Medulla oblongata (tissue), 1 donor: ENCODE measurements around the gene S100A8.
"Not testable (repeated sequence)": the region's sequence is repeated elsewhere in the genome, so short reads cannot be mapped to it uniquely, and the experiment has no call there.

Source experiments
- DNase-seq: peaks from one replicate; pipeline ENCODE4 v3.0.0-alpha.2; 2015; ENCODE audit errors: extremely low spot score

S100A8 gene

DNA sequence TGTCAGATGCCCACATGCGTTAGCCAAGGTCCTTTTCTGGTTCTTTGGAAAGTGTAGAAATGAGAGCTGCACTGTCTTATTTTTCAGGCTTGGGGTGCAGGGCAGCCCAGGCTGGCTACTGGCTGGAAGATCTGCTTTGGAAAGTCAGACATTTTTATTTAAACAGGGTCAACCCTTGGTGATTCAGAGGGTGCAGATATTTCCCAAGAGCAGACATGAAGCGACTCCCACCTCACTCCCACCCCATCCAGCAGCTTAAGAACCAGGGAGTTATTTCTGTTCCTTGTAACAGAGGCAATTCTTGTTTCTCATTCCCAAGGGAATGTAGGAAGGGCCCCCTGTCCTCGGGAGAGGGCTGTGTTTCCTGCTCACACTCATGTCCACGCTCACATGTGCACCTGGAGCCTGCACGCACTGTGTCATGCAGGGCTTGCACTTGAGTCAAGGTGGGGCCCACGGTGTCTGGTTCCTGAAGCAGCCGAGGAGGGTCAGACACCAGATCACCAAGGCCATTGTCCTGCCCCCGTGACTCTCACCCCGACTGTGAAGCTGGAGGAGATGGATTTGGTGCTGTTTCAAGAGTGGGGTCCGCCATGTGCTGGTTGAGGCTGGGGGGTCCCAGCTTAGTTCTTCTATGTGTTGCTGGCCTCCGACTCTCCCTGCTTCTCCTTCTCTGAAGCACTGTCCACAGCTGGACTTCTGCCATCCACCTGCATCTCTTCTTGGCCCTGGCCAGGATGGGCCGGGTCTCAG, 26.4 kb upstream of the S100A8 start:
- no peak for DNase-seq

DNA sequence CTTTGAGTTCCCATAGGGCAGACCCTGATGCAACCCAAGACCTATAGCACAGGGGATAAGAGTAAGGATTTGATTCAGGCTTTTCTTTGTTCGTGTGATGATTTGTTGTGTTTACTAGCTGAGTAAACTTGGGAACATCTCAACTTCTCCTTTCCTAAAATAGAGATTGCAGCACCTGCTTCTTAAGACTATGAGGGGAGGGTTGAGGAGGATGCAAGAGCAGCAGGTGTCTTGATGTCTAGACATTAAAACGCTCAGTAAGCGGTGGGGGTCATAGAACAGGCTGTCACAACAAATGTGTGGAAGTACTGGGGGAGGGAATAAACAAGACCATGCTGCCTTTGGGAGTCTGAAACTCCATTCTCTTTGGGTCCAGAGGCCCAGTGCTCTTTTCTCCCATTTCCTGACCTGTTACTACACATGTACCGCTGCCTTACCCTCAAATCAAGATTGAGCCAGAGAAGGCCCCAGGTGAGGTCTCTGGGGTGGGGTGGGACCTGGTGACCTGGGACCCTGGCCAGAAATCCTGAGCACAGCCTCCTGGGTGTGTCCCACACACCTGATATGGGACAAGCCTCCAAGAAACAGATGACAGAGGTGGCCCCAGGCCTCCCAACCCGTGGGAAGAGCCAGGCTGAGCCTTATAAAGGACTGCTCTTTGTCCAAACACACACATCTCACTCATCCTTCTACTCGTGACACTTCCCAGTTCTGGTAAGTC, 25.1 kb upstream of the S100A8 start, which contains the start of gene S100A7A:
TSS of gene S100A7A (plus strand) at position 671 of the 721 bp plus-strand sequence. CDS start 1,563 bp downstream, outside the sequence.
- no peak for DNase-seq

DNA sequence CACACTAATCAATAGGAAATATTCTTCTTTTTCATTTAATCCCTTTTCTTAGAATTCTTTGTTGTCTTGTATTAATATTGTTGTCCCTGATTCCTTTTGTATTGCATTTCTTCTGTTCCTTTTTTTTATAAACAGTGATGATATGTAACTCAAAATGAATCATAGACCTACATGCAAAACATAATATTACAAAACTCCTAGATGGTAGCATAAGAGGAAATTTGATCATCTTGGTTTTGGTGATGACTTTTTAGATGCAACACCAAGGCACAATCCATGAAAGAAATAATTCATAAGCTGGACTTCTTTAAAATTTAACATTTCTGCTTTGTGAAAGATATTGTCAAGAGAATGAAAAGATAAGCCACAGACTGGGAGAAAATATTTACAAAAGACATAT, 23.1 kb upstream of the S100A8 start:
- DNase-seq: not testable (repeated sequence)

DNA sequence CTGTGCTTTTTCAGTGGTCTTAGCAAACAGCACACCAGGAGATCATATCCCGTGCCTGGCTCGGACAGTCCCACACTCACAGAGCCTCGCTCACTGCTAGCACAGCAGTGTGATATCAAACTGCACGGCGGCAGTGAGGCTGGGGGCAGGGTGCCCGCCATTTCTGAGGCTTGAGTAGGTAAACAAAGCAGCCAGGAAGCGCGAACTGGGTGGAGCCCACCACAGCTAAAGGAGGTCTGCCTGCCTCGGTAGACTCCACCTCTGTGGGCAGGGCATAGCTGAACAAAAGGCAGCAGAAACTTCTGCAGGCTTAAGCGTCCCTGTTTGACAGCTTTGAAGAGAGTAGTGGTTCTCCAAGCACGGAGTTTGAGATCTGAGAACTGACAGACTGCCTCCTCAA, 16.4 kb upstream of the S100A8 start:
- not testable (repeated sequence) for DNase-seq

DNA sequence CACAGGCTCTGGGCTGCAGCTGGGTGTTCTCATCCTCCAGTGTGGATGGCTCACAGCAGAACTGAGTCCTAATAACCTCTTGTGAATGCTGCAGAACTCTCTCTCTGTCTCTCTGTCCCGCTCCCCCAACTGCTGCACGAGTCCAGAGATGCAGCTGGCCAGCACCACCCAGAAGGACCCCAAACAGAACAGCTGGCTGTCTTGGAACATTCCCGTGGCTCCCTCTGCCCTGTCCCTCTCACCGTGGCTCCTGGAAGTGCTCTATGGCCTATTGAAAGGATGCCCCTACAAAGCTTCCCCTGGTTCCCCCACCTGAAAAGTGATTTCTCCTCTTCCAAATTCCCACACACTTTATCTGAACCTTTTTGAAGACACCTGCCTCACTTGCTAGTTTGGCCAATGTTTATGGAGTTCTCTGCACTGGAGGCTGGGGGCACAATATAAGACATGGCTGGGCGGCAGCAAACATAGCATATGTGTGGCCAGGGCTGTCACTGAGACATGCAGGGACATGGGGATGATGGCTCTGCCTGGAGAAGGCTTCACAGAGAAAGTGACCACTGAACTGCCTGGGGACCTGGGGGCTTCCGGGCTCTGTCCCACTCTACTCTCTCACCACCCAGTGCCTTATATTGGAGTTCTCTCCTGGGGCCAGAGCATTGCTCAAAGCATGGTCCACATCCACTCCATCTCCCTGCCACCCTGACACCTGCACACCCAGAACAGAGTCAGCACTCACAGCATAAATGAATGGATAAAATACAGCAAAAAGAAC, 15.1 kb upstream of the S100A8 start:
- DNase-seq: not testable (repeated sequence)

DNA sequence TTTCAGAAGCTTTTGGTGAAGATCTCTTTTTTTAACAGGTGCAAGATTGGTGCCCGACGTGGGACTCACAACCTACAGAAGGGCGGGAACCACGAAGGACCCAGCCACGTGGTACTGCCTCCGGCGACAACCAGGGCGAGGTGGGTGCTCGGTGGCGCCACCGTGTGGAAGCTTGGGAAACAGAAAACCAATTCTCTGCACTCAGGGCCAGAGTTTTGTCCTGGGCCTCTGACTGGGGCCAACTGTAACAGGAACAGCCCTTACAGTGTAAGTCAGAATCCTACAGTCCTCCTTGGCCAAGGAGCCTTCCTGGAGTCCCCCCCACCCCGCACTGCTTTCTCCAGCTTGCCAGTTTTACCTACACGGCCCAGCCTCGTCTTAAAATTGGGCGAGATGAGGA, 13.9 kb upstream of the S100A8 start:
- DNase-seq: peak; percentile 3

DNA sequence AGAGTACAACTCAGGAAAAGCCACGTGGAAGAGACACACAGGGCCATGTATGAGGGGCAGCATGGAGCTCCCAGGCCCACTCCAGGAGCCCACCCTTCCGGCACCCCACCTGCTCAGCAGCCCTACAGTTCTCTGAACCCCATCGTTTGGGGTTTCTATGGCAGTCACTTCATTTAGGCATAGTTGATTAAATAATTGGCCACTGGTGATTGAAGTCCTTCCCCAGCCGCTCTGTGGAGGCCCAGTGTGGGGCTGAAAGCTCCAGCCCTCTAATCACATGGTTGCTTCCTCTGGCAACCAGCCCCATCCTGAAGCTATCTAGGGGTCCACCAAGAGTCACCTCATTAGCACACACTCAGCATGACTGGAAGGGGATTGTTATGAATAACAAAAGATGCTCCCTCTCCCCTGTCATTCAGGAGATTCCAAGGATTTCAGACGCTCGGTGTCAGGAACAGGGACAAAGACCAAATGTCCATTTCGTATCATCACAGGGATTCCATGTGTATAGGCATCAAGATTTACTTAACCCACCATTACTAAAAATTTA, 13.3 kb upstream of the S100A8 start:
- no peak for DNase-seq

DNA sequence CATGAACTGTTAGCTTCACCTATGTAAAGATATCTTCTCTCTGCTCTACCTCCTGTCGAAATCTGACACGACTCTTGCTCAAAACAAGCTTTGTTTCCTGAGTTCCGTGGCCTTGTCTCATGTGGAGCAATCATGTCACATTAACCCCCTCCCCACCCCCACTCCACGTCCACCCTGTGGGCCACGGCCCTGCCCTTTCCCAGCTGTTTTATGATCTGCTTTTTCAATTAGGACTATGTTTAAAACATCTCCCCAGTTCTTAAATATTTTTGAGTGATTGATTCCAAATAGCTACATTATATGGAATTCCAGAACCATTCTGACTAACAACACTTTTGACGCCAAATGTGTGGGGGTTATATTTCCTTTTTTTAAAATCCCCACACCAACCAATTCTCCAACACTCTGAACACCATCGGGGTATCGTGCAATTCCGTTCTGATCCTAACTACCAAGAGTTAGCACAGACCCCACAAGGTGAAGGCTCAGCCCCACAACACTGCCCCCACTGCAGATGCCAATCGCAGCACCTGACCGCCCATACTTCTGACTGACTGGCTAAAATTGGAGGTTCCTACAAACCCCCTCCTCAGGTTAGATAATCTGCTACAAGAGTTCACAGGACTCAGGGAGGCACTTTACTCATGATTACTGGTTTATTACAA, 12.7 kb upstream of the S100A8 start:
- DNase-seq: no peak

DNA sequence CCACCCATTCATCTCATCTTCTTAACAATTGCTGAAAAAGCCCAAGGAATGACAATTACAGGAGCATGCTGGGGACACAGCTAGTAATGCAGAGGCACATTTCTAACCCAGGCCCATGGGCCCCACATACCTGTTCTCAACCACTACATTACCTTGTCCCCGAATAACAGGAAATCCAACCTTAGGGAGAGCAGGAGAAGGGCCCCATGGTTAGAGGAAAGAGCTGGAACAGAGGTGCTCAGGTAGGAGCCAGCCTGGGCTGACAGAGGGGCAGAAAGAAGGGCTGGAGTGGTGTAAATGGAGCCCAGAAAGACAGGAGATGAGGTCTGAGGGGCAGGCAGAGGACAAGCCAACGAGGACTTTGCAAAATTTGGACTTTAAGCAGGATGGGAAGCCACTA, 11.4 kb upstream of the S100A8 start:
- DNase-seq: no peak

DNA sequence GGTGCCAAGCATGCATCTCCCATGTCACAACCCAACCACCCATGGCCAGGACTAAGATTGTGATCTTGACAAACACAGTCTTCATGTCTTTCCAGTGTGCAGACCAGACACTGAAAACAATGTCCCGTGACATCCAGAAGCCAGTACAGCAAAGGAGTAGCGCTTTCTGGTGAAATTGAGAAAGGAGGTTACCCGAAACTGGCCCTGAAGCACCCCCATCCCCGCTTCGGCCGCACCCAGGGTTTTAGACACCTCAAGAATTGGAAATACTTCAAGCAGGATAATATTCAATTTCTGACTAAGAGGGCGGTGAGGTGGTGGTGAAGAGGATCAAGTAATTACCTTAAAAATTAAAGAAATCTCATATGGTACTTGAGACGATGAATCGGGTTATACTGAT, 10.6 kb upstream of the S100A8 start:
- DNase-seq: no peak

DNA sequence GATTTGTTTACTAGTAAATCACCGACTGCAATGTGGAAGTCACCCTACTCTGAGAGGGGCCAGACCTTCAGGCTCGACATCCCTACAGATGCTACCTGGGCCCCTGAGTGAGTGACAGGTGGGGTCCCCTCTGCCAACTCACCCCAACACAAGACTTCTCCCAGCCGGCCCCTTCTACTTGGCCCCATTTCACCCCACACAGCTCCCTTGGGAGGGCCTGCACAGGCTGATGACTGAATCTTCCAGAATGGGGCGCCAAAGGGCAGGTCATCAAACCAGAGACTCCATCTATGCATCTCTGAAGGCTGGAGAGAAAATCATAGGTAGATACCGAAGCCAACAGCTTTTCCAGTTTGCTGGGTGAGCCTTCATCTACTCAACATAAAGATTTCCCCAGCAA, 9.4 kb upstream of the S100A8 start:
- DNase-seq: no peak

DNA sequence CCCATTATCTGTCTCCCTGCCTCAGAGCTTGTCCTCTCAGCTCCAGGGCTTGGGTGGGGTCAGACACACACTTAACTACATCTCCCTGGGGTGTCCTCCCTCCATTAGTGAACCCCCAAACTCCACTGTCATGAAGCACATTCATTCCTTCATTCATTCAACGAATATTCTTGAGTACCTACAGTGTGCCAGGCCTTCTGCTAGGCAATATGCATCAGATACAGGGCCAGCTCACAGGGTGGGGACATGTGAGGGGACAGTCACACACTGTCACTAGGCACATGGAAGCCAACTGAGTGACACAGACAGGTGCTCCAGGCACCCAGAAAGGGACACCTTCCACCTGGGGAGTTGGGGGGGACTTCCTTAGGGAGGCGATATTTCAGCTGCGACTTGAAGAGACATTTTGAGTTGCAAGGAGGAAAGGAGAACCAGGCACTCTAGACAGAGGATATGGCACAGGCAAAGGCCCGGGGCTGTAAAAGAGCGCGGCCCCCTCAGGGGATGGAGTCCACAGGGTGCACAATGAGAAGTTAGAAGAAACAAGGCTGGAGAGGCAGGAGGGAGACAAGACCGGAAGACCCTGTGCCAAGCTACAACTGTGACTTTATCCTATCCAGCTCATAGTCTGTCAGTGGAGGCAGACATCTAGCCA, 8.7 kb upstream of the S100A8 start:
- DNase-seq: no peak

DNA sequence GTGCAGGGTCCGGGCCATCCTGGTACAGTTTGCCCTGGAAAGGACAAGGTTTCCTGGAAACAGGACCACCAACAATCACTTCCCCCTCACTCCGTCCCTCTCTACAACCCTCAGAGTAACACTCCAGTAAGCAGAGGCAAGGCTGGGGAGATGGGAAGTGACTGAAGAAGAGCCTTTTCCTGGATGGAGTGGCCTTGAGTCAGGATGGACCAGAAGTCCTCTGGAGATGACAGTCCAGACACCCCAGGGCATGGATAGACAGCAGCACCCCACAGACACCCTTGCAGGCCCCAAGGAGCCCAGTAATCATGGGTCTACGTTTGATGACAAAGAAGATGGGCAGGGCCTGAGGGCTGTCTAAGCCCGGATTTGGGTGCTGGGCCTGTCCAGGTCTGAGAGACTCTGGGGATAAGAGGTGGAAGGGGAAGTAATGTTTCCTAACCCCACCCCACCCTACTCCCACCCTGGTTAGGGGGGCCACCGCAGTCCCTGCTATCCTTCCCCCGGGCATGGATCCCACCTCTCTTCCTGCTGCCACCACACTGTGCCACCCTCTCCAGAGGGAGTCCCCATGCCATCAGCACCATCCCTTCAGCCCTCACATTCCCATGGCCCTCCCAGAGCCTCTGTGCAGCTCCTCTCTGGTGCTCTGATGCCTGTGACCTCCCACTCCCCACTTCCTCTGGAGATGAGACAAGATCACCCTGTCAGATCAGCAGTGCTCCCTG, 7.2 kb upstream of the S100A8 start:
- no peak for DNase-seq

DNA sequence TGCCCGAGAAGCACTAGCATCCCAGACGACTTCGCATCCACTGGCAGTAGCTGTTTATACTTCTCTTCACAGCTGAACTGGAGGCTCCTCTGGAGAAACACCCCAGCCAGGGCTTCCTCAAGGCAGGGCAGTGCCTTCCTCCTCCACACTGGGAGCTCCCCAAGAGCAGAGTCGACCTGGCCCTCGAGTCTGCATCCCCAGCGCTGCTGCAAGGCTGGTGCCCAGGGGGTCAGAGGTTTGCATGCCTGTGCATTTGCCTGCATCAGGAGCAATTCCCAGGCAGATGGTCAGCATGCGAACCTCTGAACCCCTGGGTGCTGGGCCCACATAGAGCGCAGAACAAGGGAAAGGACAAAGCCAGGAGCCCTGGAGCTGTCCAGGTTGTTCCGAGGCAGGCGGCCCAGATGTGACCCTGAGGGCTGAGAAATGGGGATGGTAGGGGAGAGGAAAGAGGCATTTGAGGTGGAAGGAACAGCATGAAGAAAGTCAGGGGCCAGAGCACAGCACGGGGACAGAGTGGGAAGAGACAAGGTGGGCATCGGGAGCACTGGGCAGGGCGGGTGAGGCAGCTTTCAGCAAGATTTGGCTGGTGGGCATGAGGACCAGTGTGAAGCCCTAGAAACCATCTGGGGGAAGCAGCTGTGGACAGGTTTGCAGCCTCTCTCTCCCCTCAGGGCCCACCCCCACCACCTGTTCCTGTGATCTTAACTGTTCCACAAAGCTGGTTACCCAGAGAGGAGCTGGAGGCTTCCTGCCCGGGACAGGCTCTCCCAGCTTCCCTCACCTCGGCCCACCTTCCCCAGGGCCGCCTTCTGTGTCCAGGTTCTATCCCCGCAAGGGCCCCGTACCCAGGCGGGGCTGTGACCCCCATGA, 6.4 kb upstream of the S100A8 start:
- no peak for DNase-seq

DNA sequence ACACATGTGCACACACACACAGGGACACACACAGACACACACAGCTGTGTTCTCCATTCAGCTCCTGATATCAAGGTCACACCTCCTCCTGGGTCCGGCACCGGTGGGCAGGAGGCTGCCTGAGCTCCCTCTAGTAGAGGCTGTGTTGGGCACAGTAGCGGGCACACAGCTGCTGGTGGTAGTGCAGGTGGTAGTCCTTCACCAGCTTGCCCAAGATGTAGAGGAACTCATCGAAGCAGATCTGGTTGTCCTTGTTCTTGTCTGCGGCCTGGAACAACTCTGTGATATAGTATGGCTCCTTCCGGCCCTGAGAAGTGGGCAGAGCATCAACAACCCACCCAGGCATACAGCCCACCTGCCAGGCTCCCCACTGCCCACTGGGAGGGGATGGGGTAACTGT, 5.6 kb upstream of the S100A8 start:
- no peak for DNase-seq

DNA sequence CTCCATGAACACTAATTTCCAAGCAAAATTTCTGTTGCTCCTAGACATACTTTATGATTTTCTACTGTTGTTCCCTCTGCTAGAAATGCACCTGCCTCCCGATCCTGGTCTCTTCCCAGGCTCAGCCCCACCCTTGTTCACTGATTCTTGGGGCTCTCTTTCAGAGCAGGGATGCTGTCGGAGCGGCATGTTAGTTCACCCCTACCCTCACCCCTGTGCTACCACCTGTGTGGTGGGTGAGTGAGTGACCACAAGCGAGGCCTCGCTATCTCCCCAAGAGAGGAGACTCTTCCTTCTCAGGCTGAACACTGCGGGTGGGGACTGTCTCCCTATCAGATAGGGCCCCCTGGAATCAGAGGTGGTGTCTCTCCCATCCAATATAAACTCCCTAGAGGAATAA, 4.9 kb upstream of the S100A8 start:
- DNase-seq: no peak

DNA sequence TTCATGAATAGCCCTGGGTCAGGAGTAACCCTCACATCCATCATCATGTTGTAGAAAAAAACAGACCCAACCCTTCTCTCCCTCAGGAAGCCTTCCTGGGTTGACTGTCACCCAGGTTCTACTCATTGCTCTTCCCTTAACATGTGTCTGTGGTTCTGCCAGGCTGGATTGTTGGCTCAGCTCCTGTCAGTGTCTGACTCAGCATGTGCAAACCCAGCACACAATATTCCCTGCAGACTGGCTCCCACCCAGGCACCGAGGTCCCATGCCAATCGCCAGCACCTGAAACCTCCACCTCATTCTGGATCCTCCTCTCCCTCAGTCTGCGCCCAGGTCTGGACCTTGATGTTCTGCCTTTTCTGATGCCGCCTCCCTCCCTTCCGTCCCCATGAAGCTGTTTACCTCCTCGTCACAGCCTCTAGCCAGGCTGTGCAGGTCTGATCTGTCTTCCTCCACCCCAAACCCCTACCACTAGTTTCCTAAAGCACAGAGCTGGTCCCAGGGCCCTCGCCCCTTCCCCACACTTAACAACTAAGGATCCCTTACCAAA, 4.3 kb upstream of the S100A8 start:
- DNase-seq: no peak

DNA sequence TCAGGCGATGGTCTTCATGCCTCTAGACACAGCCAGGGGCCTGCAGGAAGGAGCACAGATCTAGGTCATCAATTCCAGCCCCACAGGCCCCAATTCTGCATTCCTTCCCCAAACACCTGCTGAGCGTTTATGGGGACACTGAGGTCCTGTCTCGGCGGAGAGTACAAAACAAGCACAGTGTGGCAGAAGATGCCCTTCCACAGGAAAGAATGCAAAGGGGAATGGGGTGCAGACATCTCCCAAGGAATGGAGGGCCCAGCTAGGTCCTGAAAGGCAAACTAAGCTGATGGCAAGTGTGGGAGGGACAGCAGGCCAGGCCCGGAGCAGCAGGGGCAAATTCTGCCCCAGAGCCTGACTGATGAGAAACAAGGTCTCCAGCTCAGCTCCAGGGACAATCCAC, 3.5 kb upstream of the S100A8 start:
- no peak for DNase-seq

DNA sequence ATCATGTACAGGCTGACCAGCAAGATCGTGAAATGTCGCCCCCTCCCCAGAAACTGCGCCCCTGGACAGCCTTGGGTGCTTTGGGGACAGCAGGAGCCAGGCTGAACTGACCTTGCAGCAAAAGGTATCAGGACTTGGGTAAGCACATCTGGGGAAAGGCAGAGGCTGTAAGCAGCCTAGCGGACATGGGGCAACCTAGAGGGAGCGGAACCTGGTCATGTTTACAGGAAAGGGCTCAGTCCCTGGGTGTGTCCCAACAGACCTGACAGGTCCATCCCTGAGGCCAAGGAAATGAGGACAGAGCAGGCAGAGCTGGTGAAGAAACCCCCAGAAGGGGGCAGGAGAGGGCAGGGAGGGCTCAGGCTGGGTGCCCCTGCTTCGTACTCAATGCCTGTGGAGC, 3.1 kb upstream of the S100A8 start:
- no peak for DNase-seq
